GM18502 (cell line): ENCODE data around the gene SLC2A5.

Experiments
- ATAC-seq: cut with Tn5 transposase; IDR thresholded peaks from one replicate; pipeline ENCODE4 v1.9.1; 2021; ENCODE audit warnings: mild to moderate bottlenecking; ENCODE audit not compliant: unreplicated experiment, poor library complexity

Gene SLC2A5

GRCh38 chr1:9093581-9093980, 24.1 kb upstream of the SLC2A5 start:
- ATAC-seq: no peak

GRCh38 chr1:9093091-9093490, 23.7 kb upstream of the SLC2A5 start:
- ATAC-seq: no peak

GRCh38 chr1:9088807-9089206, 19.4 kb upstream of the SLC2A5 start:
- no peak for ATAC-seq

GRCh38 chr1:9087411-9088125, 18.1 kb upstream of the SLC2A5 start:
- ATAC-seq: no peak

- no peak for ATAC-seq
Measured at GRCh38 chr1:9086796-9087195, 17.4 kb upstream of the SLC2A5 start.

GRCh38 chr1:9086045-9086444, 16.6 kb upstream of the SLC2A5 start:
- ATAC-seq: no peak

- ATAC-seq: no peak
Measured at GRCh38 chr1:9085306-9085940, 16.0 kb upstream of the SLC2A5 start.

GRCh38 chr1:9084906-9085305, 15.5 kb upstream of the SLC2A5 start:
- ATAC-seq: no peak

- no peak for ATAC-seq
Measured at GRCh38 chr1:9081473-9081872, 12.0 kb upstream of the SLC2A5 start.

- ATAC-seq: no peak
Measured at GRCh38 chr1:9080705-9081291, 11.4 kb upstream of the SLC2A5 start.

GRCh38 chr1:9079988-9080704, 10.7 kb upstream of the SLC2A5 start:
- peak; percentile 45 for ATAC-seq

- no peak for ATAC-seq
Measured at GRCh38 chr1:9078752-9079500, 9.5 kb upstream of the SLC2A5 start.

GRCh38 chr1:9078015-9078751, 8.7 kb upstream of the SLC2A5 start:
- ATAC-seq: peak; percentile 49

GRCh38 chr1:9075022-9075421, 5.6 kb upstream of the SLC2A5 start:
- no peak for ATAC-seq

- no peak for ATAC-seq
Measured at GRCh38 chr1:9073143-9073542, 3.7 kb upstream of the SLC2A5 start.

GRCh38 chr1:9071554-9072235, 2.3 kb upstream of the SLC2A5 start:
- ATAC-seq: no peak

- no peak for ATAC-seq
Measured at GRCh38 chr1:9070486-9070885, 1.1 kb upstream of the SLC2A5 start.

GRCh38 chr1:9068981-9069325, 482 bp downstream of the SLC2A5 start:
- no peak for ATAC-seq
